NCI-H2196 (cell line): ENCODE measurements around the gene MTERF4.

ENCODE experiments used
- DNase-seq: peaks from one replicate; lab custom pipeline; 2025; ENCODE audit not compliant: unreplicated experiment; lab: John Stamatoyannopoulos, UW

MTERF4 gene

DNA sequence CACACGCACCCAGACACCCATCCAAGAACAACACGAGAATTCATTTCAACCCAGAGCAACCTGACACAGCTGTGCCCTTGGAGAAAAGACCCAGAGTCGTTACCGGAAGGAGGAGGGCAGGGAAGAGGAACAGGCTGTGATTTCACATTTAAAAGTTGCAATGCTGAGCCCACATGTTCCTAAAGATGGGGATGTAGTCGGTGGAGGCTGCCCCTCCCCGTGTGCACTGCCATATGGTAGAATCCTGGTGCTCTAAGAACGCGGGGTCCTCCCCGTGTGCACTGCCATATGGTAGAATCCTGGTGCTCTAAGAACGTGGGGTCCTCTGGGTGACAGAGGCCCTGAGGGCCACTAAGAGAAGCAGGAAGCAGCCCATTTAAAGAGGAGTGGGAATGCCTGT, 10.9 kb downstream of the MTERF4 start:
- DNase-seq: no peak

DNA sequence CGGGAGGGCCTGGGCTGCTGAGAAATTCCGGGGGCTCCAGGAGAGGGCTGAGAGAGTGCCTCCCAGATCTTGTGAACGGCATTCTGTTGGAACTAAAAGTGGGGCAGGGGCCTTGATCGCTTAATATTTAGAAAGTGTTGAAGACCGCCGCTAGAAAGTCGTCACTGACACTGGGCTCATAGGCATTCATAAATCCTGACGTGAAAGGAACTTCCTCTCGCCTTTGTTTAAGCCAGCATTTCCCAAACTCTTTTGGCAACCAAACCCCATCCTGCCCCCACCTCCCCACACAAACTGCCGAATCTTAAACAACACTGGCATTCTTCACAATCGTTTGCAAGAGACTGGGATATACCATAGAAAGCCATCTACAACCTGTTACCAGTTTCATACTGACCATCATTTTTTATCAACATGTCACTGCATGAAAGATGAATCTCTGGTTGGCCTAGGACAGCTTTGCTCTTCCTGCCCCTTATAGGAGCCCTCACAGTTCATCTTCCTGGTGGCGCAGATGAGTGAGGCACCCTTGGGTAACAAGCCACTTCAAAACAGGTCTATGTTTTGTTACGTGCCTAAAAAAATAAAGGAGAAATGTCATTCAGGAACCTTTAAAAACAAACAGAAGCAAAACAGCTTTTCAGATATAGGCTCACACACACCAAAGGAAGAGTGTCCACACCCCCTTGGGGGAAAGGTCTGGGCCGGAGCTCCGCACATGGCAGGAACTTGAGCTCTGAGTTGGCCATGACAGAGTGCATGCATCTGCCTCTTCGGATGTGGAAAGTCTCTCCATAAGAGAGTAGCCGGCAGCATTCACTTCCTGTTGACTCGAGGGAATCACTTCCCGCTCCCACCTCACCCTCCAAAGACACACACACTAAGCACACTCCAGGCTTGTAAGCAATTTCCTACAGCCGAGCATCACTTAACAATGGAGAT, 13.0 kb downstream of the MTERF4 start:
- no peak for DNase-seq

DNA sequence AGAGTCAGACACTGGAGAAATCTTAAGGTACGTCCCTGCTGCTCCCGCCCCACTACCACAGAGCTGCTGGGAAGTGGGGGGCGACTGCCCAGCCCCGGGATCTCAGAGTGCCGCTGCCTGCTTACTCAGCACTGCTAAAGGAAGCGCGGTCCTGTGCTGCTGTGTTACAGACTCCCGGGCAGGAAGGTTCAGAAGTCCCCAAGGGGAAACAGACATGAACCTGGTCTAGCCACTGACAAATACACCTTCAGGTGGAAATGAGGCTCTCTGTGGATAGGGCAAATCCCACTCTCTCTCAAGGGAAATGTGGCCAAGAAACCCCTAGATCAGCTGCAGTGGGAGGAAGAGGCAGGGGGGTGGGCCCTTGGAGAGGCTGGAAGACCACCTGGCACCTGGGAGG, 13.7 kb downstream of the MTERF4 start:
- no peak for DNase-seq

DNA sequence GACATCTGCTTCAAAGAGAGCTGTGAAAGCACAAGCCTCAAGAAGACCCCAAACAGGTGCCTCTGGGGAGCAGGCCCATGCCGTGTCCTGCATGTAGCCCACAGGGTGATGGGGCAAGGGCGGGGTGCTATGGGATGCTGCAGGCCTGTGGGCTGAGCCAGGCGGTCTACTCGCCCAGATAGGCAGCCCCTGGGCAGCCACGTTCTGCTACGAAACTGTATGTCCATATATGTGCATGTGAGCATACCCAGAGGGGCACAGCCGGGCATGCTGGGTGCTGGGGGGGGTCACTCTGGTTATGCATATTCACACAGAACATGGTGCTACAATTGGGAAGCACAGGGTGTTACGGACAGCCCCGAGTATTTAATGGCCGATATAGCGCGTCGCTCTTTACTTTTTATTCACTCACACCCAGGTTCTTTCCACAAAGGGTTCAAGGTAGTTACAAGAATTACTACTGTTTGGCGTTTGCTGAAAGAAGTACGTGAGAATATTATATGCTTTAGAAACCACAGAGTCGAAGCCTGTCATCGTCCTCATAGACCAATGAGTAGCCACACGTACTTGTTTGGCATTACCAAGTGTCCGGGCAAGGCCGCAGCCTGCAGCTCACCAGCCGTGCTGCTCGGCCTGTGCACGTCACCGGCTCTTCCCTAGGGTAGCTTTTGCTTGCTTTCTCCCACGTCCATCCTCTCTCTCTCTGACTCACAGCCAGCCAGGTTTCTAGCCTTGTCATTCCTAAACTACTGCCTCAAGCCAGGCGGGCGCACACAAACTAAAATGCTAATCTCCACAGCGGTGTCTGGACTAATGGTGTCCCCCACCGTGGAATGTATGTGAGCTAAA, 14.4 kb downstream of the MTERF4 start:
- no peak for DNase-seq

DNA sequence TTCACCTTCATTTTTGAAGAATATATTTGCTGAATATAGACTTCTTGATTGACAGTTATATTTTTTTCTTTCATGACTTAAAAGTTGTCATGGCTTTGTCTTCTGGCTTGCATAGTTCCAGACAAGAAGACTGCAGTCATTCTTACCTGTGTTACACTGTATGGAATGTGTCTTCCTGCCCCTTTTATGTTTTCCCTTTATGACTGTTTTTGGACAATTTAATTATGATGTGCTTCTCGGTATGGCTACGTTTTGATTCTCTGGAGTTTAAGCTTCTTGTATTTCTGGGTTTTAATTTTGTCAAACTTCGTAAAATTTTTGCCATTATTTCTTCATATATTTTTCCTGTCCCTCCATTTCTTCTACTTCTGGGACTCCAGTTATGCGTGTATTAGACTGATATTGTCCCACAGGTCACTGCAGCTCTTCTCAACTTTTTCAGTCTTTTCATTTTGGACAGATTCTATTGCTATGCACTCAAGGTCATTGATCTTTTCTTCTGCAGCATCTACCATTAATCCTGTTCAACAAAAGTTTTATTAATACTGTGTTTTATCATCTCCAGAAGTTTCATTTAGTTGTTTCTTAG, 17.1 kb downstream of the MTERF4 start:
- no peak for DNase-seq

DNA sequence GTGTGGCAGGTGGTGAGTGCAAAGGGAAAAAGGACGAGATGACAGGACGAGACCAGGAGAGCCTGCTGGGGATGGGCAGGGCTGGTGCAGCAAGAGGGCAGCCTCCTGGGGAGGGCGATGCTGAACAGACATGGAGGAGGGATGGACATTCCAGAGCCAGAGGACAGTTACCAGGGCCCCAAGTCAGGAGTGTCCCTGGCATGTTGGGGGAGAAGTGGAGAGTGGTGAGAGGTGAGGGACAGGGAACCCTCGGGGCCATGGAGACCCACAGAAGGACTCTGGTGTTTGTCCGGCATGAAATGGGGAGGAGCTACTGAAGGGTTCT, 19.0 kb downstream of the MTERF4 start:
- DNase-seq: no peak

DNA sequence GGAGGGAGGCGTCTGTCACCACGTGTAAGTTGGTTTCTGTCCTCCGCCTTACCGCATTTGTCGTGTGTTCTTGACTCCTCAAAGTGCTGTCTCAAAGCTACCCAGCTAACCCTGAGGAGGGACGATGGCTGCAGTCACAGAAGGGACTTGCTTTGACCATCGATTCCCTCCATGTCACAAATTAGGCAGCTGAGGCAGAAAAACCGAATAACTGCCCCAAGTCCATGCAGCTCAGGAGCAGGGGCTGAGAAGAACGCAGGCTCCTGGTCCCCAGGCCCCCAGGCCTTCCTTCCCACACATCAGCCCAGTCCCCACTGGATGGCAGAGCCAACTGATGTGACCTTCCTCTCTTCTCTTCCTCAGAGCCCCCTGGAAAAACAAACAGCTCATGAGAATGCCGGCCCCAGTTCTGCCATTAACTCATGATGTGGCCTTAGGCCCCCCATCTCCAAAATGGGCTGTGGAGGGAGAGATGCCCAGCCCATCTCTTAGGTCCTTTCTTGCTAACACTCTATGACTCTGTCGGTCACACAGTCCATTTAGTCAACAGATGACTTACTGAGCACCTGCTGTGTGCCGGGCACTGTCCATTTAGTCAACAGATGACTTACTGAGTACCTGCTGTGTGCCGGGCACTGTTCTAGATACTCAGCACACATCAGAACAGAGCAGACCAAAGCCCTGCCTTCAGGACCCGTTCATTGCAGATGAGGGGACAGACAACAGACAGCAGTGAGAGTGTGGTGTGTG, 19.6 kb downstream of the MTERF4 start:
- no peak for DNase-seq

DNA sequence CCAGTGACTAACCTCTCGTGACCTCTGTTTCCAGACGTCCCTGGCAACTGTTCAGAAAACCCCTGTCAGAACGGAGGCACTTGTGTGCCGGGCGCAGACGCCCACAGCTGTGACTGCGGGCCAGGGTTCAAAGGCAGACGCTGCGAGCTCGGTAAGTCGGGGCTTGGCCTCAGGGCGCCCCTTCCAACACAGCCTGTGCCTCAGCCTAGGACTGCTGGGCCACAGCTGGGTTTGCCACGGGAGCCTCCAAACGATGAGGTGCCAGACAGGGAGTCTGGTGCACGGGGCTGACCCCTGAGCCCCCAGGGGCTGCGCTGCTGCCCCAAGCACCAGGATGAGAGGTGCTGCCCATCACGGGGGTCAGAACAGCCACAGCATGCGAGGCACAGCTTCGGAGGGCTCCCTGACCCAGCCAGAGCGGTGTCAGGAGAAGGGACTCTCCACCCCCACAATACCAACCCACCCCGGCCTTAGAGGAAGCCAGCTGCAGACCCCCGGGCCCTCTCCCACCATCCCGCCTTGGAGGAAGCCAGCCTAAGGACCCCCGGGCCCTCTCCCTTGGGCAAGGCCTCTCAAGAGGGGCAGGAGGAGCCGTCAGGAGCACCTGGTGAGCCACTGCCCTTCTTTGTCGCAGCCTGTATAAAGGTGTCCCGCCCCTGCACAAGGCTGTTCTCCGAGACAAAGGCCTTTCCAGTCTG, 20.3 kb downstream of the MTERF4 start:
- no peak for DNase-seq

DNA sequence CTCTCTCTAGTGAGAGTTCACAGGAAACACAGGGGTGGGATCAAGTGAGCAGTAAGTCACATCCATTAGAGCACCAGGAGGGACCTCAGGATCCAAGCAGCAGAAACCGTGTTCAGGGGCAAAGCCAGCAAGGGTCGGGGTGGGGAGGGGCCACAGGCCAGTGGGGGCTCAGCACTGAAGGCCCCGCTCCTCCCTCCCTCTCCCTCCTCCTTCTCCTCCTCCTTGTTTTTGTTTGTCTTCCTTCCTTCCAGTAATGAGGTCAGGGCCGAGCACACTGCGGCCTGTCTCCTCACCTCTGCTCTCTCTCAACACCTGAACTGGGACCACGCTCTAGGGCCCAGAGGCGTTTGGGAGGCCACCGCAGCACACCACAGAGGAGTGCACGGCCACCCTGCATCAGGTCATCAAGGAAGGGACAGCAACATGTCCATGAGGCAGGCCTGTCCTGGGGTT, 20.9 kb downstream of the MTERF4 start:
- no peak for DNase-seq

DNA sequence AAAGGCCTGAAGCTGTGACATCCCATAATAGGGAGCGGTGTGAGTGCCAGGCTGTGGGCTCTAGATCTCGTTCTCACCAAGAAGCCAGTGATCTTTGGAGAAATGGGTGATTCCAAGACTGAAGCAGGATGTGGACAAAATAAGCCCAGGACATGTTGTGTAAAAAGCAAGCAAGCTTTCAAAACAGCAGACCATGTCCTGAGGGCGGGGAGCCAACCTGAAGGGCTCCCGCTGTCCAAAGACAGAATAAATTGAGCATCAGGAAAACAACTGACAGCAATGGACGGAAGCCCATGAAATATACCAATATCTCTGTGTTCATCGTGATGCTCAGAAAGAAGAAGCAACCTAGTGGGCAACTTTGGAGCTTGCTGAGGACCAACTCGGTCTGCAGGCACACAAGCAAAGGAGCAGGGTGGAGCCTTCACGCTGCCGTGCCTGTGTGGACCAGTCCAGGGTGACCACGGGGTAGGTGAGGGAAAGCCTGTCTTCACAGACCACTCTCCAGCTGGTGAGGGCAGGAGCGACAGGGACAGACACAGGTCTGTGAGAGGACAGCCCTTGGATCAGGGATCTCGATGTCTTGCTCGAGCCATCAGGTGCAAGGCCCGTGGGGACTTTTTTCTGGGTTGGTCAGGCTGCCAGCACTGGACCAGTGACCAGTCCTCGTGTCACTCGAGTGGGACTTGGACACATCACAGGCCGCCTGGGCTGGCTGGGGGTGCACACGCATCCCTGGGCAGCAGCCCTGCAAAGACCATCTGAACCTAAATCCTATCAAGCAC, 21.5 kb downstream of the MTERF4 start:
- no peak for DNase-seq

DNA sequence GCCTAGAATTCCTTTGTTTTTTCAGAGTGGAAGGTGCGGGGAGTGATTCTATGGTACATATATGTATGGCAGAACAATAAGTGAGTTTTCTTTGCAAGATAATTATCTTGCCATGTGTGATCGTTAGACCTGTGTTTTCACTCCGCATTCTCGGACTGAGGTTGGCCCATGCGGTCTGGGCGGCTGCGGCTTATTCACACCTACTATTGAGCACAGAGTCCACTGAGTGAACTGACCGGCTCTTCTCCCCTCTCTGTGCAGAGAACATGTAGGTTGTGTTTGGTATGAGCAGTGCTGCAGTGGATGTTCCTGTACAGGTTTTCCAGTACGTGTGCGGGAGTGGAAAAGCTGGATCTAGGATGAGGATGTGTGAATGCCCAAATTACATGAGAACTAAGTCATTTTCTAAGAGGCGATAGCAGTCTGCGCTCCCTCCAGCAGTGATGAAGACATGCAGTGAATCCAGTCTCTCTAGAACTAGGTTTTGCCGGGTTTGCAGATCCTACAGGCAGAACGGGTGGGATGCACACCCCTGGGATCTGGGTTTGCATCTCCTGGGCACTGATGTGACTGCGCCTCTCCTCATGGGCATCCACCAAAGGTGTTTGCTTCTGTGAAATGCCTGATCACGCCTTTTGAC, 27.1 kb downstream of the MTERF4 start:
- no peak for DNase-seq

DNA sequence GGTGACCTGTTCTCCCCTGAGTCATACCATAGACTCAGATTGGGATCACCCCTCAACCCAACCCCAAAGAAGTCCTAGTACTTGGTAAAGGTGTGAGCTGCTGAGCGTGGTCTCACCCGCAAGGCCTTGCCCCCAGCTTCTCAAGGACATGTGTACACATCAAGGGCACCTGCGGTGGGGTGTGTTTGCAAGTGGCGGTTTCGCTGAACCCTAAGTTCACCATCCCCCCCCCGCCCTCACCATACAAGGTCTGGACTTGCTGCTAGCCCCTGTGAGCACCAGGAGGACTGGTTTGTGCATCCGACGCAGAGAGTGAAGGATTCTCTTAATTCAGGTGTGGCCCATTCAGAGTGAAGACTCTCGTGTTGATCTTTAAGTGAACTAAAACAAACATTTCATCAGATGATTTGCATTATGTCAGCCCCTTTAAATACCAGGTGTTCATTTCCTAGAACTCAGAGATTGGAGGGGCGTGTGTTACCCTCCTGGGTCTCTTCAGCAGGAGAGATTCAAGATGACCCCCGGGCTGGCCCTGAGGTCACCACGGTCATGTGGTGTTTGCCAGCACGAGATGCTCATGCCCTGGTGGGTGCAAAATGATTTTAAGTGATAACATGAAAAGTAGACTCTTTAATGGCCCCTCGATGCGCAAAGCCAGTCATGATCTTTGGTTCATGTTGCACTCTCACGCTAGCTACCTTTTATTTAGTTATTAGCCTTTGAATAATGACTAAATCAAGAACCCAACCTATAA, 27.8 kb downstream of the MTERF4 start:
- DNase-seq: no peak

DNA sequence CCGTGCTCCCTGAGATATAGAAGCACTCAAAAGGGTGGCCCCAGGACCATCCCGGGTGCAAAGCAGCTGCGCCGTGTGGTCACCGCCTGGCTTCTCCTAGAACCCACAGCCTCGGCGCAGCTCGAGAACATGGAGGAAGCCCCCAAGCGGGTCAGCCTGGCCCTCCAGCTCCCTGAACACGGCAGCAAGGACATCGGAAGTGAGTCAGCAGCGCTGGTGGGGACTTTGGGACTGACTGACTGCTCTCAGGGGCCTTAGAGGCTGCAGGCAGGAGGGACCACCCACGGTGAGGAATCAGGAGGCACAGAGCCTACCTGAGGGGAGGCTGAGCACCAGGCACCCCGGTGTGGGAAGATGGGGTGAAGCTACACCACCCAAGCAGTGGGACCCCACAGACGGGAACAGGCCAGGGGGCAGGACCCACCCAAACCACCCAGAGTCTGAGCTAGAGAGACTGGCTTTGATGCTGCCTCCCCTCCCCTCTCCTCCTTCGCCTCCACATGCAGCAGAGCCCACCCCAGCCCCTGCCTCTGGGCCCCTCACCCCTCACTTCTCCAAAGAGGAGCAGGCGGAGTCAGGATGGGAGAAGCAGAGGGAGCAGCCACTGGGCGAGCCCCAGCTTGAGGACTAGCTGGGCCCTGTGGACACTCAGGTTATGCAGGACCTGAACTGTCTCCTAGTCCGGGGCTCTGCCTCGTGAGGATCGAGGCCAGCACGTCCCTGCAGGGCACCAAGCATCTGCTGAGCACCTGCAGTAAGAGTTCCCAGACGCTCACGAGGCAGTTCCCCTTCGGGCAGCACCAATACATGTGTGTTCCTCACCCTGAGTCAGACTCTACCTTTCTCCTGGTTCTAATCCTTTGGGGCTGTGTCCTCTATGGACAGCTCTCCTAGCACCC, 28.7 kb downstream of the MTERF4 start:
- DNase-seq: no peak

DNA sequence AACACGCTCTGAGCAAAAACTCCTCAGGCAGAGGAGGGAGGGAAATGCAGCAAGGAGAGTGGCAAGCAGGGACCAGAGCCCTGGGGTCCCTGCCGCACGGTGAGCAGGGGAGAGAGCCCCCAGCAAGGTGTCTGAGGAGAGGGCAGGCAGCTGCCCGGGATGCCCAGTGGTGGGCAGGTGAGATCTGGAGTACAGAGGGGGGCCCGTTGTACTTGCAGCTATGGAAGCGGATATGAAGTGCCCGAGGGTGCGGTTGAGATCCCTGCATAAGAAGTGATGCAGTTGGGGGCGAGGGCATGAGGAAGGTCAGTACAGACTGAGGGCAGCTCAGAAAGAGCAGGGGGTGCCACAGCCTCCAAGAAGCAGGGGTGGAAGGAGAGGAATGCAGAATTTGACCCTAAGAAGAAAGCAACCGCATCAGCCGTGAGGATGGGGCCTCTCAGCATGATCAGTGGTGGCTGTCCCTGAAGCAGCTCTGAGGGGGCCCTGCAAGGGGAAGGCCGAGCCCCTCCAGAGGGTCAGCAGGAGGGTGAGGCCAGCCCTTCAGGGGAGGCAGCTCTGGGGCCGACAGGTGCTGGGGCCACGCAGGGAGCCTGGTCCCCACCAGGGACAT, 29.4 kb downstream of the MTERF4 start:
- no peak for DNase-seq

DNA sequence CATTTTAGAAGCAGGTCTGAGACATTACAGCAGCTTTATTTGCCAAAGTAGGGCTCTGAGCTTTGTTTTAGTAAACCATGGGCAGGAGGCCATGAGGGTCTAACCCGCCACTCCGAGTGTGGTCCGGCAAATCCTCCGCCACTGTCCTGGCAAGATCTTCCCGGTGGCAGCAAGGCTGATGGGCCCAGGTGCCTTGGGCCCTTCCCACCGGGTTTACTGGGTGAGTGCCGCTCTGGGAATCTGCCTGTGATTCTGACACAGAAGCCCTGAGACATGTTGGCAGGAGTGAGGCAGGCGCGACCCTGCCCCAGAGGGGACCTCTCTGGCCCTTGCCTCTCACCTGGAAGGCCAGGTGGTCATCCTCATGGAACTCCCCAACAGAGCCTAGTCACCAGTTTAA, 29.9 kb downstream of the MTERF4 start:
- no peak for DNase-seq

DNA sequence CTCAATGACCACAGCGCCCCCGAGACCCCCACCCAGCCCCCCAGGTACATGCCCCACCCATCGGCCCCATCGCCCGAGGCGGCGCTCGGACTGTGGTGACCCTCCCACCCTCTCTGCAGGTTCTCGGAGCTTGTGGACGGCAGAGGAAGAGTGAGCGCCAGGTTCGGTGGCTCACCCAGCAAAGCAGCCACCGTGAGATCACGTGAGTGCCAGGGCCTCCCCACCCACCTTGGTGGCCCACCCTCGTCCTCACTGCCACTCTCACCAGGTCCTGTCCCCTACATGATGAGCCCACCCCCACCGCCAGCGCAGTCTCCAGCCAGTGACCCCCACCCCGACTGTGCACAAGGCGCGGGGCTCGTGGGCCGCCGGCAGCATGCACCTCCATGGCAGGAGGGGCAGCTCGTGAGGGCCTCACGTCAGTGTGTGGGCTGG, 30.4 kb downstream of the MTERF4 start:
- DNase-seq: no peak
